CD4-positive, alpha-beta T cell treated with Interleukin-15 for 4 hours (primary cell): ENCODE data around the gene GHITM.
"Not testable (repeated sequence)": the region's sequence is repeated elsewhere in the genome, so short reads cannot be mapped to it uniquely, and the experiment has no call there.

Experiments used
- DNase-seq: peaks from one replicate; pipeline ENCODE4 v3.0.0-alpha.2; 2020; ENCODE audit warnings: low spot score

Gene GHITM, protein sequence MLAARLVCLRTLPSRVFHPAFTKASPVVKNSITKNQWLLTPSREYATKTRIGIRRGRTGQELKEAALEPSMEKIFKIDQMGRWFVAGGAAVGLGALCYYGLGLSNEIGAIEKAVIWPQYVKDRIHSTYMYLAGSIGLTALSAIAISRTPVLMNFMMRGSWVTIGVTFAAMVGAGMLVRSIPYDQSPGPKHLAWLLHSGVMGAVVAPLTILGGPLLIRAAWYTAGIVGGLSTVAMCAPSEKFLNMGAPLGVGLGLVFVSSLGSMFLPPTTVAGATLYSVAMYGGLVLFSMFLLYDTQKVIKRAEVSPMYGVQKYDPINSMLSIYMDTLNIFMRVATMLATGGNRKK

GRCh38 chr10:84139126-84140035, at the start of gene GHITM:
GHITM (plus strand) TSS chr10:84139509; CDS start chr10:84141501, 1,992 bp downstream.
- peak; percentile 100 for DNase-seq

DNA sequence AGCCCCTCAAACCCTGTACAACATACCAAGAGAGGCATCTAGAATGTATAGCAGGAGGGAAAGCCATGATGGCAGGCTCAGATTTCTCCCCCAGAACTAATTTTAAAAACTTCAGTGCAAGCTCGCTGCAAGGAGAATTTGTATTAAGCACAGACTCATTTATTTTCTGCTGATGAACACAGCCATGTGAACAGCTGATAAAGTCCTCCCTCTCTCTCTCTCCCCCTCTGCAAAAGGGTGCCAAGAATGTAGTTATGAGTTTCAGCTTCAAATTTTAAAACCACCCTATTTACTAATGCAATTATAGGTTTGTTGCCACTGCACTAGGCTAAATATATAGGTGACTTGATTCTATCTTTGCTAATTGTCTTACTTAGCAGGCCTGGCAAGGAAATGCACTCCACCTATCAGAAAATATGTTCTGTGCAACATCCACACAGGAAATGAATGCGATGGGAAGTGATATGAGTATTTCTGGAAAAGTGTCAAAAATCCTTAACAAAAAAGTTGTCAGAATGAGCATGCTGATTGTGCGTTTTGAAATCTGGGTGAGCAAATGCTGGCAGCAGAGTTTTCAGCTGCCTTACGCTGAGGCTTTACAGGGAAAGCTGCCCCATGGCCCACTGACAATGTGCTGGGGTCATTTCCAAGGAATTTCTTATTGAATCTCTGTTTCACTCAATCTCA, 43.4 kb upstream of the GHITM start:
- no peak for DNase-seq

GRCh38 chr10:84097787-84098353, 41.4 kb upstream of the GHITM start:
- no peak for DNase-seq

DNA sequence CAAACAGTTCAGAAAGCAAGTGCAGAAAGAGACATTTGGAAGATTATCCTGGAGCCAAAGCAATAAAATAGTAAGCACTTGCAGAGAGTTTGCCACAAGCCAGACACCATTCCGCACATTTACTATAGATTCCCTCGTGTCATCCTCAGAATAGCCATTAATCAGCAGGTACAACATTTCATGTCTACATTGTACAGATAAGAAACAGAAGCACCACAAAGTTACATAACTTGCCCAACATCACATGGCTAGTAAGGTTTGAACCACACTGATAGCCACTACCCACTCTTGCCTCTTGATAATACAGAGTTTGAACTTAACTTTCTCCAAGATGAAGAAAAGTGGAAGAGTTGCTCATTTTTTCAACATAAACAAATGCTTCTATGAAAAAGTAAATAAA, 40.6 kb upstream of the GHITM start:
- no peak for DNase-seq

DNA sequence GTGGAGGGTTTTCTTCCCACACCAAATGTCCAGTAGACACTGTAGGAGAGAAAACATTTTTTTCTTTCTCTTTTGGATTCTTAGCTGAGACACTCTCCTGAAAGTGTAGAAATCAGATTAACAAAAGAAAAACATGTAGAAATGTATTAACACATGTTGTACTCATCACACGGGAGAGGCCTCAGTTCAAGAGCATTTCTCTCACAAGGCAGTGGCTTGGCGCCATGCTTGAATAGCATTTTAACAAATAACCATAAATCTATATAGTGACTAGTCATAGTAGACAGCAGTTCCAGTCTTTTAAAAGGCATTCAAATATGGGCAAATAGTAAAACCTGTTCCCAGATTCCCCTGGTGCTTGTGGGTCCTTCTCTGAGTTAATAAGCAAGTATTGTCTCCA, 38.3 kb upstream of the GHITM start:
- no peak for DNase-seq

GRCh38 chr10:84108797-84109196, 30.5 kb upstream of the GHITM start:
- no peak for DNase-seq

GRCh38 chr10:84109772-84110171, 29.5 kb upstream of the GHITM start:
- not testable (repeated sequence) for DNase-seq

DNA sequence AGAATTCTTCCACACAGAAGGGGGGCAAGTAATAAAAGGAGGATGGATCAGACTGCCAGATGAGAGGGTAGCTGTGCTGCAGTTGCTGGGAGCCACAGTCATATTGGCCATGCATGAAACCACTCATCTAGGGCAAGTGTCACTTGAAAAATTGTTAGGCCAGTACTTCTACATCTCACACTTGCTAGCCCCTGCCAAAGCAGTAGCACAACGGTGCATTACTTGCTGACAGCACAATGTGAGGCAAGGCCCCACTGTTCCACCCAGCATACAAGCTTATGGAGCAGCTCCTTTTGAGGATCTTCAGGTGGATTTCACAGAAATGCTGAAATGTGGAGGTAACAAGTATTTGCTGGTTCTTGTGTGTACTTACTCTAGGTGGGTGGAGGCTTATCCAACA, 25.8 kb upstream of the GHITM start:
- not testable (repeated sequence) for DNase-seq

- no peak for DNase-seq
Measured at GRCh38 chr10:84114088-84114667, 25.1 kb upstream of the GHITM start.

DNA sequence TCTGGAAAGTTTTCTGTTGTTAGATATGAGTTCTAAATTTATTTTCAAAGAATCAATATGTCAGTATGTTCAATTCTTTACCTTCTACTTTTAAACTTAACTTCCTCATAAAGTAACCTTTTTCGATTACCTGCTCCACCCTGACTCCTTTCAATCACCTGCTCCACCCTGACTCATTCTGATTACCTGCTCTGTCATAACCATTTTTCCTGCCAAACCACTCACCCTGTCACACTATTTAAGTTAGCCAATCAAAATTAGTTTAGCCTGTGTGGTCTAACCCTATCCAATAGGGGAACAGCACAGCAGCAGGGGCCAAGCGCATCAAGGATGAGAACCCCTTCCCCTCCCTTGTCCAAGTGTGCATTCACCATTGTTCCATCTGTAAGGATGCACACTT, 22.1 kb upstream of the GHITM start:
- DNase-seq, result not testable (repeated sequence)

GRCh38 chr10:84117686-84118394, 21.5 kb upstream of the GHITM start:
- DNase-seq, result no peak

DNA sequence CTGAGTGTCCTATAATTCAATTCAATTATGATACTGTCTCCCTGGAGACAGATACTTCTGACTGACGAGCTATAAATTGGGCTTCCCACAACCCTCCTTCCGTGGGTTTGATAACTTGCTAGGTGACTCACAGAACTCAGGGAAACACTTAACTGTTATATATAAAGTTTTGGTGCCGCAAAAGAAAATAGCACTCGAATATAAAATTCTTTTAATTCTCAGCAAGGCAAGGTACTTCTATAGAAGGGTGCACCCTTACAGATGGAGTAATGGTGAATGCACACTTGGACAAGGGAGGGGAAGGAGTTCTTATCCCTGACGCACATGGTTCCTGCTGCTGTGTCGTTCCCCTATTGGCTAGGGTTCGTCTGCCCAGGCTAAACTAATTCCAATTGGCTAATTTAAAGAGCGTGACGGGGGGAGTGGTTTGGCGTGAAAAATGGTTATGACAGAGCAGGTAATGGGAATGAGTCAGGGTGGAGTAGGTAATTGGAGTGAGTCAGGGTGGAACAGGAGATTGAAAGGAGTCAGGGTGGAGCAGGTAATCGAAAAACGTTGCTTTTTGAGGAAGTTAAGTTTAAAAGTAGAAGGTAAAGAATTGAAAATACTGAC, 20.8 kb upstream of the GHITM start:
- no peak for DNase-seq

DNA sequence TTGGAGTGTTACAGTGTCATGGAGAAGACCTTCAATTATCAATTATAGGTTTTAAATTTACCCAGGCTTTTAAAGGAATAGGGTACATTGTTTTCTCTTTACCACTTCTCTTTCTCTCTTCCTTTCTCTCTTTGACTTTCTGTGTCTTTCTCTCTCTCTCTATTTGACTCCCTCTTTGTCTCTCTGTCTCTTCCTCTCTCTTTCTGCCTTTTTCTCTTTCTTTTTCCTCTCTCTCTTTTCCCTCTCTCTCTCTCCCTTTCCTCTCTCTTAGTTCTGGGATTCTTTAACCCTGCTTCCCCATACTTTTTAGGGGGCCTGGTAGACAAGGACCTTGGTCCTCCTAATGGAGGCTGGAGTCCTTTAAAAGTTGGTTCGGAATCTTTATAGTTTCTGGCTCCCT, 15.9 kb upstream of the GHITM start:
- no peak for DNase-seq

DNA sequence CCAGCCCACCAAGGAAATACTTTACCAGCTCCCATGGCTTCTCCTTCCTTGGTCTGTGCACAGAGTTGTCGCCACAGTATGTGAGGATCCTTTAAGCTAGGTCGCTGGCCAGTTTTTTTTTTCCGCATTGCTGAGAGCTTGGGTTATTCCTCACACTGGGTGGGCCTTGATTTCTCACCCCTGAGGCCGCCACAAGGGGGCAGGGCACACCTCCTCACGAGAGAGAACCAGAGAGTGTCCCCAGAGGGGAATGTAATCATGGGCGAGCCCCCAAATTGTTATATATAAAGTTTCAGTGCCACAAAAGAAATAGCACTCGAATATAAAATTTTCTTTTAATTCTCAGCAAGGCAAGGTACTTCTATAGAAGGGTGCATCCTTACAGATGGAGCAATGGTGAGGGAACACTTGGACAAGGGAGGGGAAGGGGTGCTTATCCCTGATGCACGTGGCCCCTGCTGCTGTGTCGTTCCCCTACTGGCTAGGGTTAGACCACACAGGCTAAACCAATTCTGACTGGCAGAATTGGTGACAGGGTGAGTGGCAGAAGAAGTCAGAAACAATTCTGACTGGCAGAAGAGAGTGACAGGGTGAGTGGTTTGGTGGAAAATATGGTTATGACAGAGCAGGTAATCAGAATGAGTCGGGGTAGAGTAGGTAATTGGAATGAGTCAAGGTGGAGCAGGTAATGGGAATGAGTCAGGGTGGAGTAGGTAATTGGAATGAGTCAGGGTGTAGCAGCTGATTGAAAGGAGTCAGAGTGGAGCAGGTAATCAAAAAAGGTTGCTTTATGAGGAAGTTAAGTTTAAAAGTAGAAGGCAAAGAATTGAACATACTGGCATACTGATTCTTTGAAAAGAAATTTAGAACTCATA, 13.2 kb upstream of the GHITM start:
- DNase-seq, result not testable (repeated sequence)

DNA sequence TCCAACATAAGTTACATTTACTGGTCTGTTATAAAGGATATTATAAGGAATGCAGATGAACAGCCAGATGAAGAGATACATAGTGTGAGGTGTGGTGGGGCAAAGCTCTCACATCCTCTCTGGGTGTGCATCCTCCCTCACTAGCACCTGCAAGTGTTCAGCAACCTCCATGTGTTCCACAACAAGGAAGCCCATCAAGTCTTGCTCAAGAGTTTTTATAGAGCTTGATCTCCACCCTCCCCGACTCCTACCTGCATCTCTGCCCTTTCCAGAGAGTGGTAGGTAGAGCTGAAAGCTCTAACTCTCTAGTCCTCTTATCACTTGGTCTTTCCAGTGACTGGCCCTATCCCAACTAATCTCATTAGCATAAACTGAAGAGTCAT, 12.5 kb upstream of the GHITM start:
- DNase-seq, result no peak

DNA sequence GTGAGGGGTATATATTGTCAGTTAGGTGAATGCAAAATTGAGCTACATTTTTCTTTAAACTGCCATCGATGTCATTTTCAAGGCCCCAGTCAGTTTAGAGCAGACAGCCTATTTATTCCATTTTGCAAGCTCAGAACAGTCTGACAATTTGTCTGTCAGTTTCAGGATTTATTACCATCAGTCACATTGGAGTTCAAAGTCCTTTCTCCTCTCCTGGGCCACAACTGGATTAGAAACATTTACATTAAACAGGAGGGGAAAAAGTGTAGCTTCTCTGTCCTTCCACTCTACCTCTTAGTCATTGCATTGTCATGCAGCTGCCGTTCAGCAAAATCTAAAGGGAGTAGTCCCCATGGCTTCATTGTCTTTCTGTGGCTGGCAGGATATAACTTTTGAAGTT, 3.5 kb upstream of the GHITM start:
- no peak for DNase-seq

- DNase-seq, result no peak
Measured at GRCh38 chr10:84137811-84138210, 1.5 kb upstream of the GHITM start.

- DNase-seq, result peak; percentile 58
Measured at GRCh38 chr10:84138478-84139125, 707 bp upstream of the GHITM start.

DNA sequence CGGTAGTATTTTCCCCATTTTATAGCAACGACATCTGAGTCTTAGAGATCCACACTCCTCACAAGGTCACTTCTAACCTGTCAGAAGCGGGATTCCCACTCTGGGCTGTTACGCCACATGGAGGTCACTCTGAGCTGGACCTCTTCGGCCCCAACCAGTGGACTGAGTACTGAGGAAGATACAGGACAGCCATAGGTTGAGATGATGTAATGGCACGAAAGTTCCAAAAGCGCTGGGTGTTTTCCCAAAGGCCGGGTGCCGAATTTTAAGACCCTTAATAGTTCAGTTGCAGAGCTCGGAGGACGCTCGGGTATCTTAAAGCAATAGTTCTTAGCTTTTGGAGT, 699 bp downstream of the GHITM start:
- DNase-seq, result no peak
